Neural cell (in vitro differentiated cells): ENCODE data around the gene SLC24A3.

Source experiments
- EP300 ChIP-seq: fragments of 450-650 bp; conservative IDR thresholded peaks from 2 replicates; pipeline ENCODE4 v1.6.1; 2014; ENCODE audit warnings: antibody characterized with exemption, mild to moderate bottlenecking, moderate library complexity; ENCODE audit not compliant: poor library complexity, severe bottlenecking
- EZH2 ChIP-seq: fragments of 200-600, 300-800 bp; shearing (Covaris generic), sonication (generic); IDR thresholded peaks from 2 replicates; pipeline ENCODE4 v1.6.1; 2014; ENCODE audit warnings: antibody characterized with exemption, low read length, borderline replicate concordance, mild to moderate bottlenecking; ENCODE audit not compliant: insufficient read depth, poor library complexity, severe bottlenecking
- MXI1 ChIP-seq: fragments of 450-650 bp; conservative IDR thresholded peaks from 2 replicates; pipeline ENCODE4 v1.6.1; 2014; ENCODE audit warnings: antibody characterized with exemption, mild to moderate bottlenecking; ENCODE audit not compliant: poor library complexity, severe bottlenecking
- POLR2AphosphoS5 ChIP-seq: IDR thresholded peaks from 2 replicates; pipeline ENCODE4 v1.6.1; 2012
- RAD21 ChIP-seq: fragments of 450-650 bp; conservative IDR thresholded peaks from 2 replicates; pipeline ENCODE4 v1.6.1; 2014; ENCODE audit warnings: antibody characterized with exemption, mild to moderate bottlenecking, moderate library complexity
- REST ChIP-seq: IDR thresholded peaks from 2 replicates; pipeline ENCODE4 v1.6.1; 2012; ENCODE audit warnings: borderline replicate concordance
- SMC3 ChIP-seq: fragments of 450-650 bp; conservative IDR thresholded peaks from 2 replicates; pipeline ENCODE4 v1.6.1; 2014; ENCODE audit warnings: antibody characterized with exemption, mild to moderate bottlenecking, moderate library complexity; ENCODE audit not compliant: poor library complexity
- TAF1 ChIP-seq: IDR thresholded peaks from 2 replicates; pipeline ENCODE4 v1.6.1; 2012; ENCODE audit warnings: low read depth
- TF ChIP-seq, protein P1 (sequence below): fragments of 450-650 bp; IDR thresholded peaks from 2 replicates; pipeline ENCODE4 v1.5.1; 2014; ENCODE audit warnings: antibody characterized with exemption, mild to moderate bottlenecking, moderate library complexity; ENCODE audit not compliant: poor library complexity, severe bottlenecking

GRCh38 chr20:19370076-19371075, 157.9 kb downstream of the SLC24A3 start:
- TF ChIP-seq, protein P1, sequence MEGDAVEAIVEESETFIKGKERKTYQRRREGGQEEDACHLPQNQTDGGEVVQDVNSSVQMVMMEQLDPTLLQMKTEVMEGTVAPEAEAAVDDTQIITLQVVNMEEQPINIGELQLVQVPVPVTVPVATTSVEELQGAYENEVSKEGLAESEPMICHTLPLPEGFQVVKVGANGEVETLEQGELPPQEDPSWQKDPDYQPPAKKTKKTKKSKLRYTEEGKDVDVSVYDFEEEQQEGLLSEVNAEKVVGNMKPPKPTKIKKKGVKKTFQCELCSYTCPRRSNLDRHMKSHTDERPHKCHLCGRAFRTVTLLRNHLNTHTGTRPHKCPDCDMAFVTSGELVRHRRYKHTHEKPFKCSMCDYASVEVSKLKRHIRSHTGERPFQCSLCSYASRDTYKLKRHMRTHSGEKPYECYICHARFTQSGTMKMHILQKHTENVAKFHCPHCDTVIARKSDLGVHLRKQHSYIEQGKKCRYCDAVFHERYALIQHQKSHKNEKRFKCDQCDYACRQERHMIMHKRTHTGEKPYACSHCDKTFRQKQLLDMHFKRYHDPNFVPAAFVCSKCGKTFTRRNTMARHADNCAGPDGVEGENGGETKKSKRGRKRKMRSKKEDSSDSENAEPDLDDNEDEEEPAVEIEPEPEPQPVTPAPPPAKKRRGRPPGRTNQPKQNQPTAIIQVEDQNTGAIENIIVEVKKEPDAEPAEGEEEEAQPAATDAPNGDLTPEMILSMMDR = no peak
- TF ChIP-seq RAD21 = no peak
- TF ChIP-seq POLR2AphosphoS5 = no peak
- no peak for TF ChIP-seq TAF1
- TF ChIP-seq EP300 = no peak
- TF ChIP-seq REST = no peak
- no peak for TF ChIP-seq SMC3
- TF ChIP-seq EZH2 = no peak
- no peak for TF ChIP-seq MXI1
